HUDEP-2 (cell line): ENCODE measurements around the gene SRGAP3.

Experiments used
- DNase-seq, 76 experiments: peaks; one replicate each; lab custom pipeline; 2025; ENCODE audit not compliant: unreplicated experiment in 76 of 76; lab: John Stamatoyannopoulos, UW

The SRGAP3 gene

DNA sequence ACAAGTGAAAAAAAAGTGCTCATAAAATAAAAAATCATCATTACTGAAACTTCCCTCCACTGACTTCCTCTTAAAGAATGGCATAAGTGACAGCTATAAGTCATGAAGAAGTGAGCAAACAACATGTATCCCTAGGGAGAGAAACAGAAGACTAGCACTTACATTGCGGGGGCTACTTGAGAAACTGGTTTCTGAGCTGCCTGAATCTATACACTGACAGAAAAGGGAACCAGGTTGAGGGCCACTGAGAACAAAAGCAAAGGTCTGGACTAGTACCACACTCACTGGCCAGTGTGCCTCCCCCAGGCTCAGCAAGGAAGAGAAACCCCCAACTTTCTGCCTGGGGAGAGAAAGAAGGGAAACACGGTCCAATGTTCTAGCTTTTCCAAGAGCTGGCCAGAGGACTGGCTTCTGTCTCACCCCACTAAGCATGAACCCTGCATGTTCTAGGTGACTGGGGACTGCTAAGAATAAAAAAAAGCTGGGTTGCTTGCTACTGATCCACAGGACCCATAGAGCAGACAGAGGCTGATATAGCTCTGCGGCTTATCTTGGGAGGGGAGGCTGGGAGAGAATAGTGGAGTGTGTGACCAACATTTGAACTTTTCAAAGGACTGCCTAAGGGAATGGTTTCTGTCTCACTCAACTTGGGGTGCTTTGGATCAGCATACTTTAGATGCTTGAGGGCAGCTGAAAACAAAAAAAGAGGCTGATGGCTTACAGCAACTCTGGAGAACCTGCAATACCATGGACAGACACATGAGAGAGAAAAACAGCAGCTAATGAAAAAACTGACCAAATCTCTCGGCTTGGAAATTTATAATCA is 294.3 kb downstream of the SRGAP3 start:
- DNase-seq = no peak

DNA sequence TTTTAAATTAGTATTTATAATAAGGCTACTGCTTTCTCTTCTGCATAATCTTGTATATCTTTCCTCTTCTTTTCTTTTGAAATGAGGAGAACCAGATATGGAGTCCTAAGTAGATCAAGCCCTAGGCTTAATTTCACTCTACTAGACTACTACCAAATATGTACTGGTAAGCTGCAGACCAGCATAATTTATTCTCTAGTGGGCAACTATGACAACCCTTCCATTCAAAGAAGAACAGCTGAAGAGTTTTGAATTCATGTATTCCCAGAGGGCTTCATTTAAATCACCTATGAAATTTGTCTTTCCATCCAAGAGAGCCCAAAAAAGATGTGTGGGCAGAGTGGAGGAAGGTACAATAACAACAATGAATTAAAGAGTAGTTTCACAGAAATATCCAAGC is 296.1 kb downstream of the SRGAP3 start:
- no peak for DNase-seq

DNA sequence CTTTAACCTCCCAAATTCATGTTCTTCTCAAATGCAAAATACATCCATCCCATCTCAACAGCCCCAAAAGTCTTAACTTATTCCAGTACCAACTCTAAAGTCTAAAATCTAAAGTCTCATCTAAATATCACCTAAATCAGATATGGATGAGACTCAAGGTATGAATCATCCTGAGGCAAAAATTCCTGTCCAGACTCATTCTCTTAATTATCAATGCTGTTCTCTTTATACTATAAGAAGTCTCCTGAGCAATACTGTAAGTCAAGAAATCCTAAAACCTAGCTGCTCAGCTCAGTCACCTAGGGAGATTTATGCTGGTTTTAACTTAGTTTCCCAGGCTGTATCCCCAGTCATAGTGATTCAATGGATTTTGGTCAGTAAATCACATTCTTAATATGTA is 297.3 kb downstream of the SRGAP3 start:
- DNase-seq = no peak

DNA sequence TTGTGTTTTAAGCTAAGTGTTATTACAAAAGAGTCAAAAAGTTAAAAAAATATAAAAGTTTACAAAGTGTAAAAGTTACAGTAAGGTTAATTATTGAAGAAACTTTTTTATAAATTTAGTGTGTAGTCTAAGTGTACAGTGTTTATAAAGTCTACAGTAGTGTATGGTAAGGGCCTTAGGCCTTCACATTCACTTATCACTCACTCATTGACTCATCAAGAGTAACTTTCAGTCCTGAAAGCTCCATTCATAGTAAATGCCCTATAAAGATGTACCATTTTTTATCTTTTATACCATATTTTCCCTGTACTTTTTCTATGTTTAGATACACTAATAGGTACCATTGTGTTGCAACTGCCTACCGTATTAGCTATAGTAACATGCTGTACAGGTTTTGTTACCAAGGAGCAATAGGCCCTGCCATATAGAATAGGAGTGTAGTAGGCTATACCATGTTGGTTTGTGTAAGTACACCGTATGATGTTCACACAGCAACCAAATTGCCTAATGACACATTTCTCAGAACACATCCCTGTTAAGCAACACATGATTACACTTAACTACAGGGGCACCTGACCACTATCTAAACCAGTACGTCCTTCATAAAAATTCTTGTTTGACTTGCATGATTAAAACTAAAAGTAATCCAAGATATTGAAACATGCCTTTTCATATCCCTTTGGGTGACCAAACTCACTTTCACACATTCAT is 303.4 kb downstream of the SRGAP3 start:
- DNase-seq = no peak

DNA sequence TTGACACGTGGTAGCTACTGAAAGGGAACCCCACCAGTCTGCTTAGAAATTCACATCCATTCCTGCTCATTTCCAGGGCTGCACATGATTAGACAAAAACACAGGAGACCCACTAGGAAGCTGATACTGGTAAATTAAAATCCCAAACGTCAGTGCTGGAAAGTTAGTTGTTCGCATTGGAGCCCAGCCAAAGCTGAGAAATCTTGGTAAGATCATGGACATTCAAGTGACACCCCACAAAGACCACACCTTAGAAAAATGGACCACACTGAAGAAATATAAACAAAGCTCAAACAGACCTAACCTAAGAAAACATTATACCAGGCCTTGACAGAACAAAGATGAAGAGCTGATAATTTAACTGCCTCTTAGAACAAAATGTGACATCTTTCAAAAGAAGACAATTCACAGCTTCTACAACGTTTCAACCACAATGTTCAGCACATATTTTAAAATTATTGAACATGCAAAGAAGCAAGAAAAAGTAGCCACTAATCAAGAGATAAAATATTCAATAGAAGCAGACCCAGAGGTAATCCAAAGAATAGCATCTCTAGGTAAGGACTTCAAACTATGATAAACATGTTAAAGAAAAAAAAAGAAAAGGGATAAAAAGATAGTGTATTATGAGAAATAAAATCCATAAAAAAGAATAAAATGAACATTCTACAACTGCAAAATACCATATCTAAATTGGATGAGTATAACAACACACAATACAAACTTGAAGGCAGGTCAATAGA is 306.5 kb downstream of the SRGAP3 start:
- DNase-seq = no peak

DNA sequence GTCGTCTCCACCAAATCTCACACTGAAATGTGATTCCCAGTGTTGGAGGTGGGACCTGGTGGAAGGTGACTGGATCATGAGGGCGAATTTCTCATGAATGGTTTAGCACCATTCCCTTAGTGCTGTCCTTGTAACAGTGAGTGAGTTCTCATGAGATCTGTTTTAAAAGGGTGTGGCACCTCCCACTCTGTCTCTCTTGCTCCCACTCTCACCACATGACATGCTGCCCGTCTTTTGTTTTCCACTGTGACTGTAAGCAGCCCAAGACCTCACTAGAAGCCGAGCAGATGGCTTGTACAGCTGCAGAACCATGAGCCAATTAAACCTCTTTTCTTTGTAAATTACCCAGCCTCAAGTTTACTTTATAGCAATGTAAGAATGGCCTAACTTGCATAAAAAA is 307.3 kb downstream of the SRGAP3 start:
- peak in 6 of 76 experiments; percentile 3 to 67 (median 24) for DNase-seq

DNA sequence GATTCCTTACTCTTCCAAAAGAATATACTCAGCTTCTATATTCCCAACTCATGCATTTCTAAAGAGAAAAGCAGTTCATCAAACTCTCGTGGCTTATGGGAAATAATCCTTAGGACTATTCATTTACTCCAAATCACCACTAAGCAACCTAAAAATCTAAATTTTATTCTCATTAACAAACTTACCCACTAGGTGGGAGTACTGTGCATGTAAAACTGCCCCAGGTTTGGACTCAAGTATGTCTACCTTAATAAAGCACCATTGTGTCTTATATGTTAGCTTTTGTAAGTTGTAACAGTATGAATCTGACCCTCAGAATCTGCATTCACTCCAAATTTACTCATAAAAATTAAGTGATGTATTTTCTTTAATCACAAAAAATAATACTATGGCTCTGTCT is 311.4 kb downstream of the SRGAP3 start:
- DNase-seq = peak in 5 of 76 experiments; percentile 15 to 28 (median 21)

DNA sequence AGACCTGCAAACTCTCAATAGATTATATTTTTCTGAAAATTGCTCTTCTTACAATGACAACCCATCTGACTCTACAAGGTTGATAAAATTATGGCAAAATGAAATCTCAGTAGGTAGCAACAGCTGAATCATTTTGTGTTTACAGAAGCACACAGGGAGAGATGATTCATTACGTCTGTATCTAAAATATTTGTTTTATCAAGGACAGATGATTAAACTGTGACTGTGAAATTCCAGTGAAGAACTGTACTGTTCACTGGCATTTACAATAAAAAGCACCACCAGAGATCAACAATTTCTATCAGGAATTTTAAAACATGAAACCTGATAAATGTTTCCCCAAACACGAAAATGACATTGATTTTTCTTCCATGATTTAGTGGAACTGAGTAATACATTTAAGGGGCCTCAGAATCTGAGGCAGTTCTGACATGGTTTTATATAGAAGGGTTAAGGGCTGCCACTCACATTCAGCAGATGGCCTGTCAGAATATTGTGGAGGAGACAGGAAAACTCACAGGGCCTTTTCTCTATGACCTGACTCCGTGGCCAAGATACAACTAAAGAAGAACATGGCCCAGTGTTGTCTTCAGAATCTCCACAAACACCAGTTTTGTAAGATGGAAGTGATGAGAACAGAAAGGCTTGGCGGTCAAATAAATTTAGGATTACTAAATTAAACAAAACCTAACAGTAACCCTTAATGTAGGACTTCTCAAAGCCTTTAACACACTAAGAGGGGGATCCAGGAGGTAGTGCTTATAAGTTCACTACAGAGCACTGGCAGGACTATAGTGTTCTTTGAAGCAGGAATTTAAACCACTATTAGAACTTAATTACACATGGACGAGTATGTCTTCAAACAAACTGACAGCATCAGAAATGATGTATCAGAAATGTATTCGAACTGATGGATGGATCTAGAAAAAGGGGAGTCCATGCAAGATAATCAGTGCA is 312.1 kb downstream of the SRGAP3 start:
- DNase-seq = no peak

DNA sequence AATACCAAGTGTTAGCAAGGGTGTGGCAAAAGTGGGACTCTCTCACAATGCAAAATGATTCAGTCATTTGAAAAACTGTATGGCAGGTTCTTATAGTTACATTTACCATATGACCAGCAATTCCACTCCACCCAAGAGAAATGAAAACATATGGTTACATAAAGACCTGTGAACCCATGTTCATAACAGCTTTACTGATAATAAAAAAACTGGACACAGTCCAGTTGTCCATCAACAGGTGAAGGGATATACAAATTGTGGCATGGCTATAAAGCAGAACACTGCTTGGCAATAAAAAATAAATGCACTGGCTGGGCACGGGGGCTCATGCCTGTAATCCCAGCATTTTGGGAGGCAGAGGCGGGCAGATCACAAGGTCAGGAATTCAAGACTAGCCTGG is 316.9 kb downstream of the SRGAP3 start:
- DNase-seq = no peak

DNA sequence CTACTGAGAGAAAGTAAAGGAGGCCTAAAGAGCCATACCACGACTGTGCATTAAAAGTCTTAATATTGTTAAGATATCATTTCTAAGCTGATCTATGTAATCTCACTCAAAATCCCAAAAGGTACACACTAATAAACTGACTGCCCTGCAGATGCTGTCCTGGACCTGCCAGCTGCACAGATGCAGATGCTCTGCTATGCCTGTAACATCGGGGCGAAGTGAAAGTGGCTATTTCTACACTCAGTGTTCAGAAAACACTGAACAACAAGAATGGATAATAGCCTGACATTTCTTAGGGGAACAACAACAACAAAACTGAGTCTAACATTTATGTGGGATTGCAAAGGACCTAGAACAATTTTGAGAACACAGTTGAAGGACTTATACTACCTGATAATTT is 318.1 kb downstream of the SRGAP3 start:
- DNase-seq = no peak
